Body of pancreas (tissue), 4 donors: ENCODE results near the gene BABAM2. TPM values are rescaled to one million over a fixed set of nuclear protein-coding genes. Genes with fewer than 3 reads are reported as not detected.

Experiments used
- ATAC-seq: fragments of 150-250 bp; one replicate; pipeline ENCODE4 v1.9.1; 2016
- DNase-seq, 4 donors: peaks; one replicate each; pipeline ENCODE4 v3.0.0-alpha.2; 2019
- H3K27ac ChIP-seq, 4 donors: fragments of 200-600 bp; sonication (generic); 1 replicate in 3 of 4; 2 replicates in 1 of 4; pipeline versions ENCODE4 v1.5.1 to v1.6.1; 2016 to 2019; ENCODE audit warnings: mild to moderate bottlenecking in 1 of 4, mixed read lengths in 1 of 4, moderate library complexity in 1 of 4
- H3K27me3 ChIP-seq, 2 donors: fragments of 200-600 bp; sonication (generic); one replicate each; pipeline ENCODE4 v1.6.0; 2016; ENCODE audit warnings: mild to moderate bottlenecking in 1 of 2
- H3K36me3 ChIP-seq, 2 donors: fragments of 200-600 bp; sonication (generic); replicated peaks in 1 of 2; 2 replicates each; pipeline ENCODE4 v1.5.1; 2016; ENCODE audit warnings: low read depth in 2 of 2; ENCODE audit not compliant: insufficient read depth in 1 of 2
- H3K4me1 ChIP-seq: fragments of 200-600 bp; sonication (generic); one replicate; pipeline ENCODE4 v1.6.0; 2016
- H3K4me3 ChIP-seq, 2 donors: fragments of 200-600 bp; sonication (generic); 1 replicate in 1 of 2; 2 replicates in 1 of 2; pipeline ENCODE4 v1.5.1; 2016 to 2019
- H3K9me3 ChIP-seq, 3 donors: fragments of 200-600 bp; sonication (generic); 1 replicate in 2 of 3; 2 replicates in 1 of 3; pipeline ENCODE4 v1.5.1; 2016
- CTCF ChIP-seq, 7 experiments: fragments of 450-650 bp in 4 of 7; fragments of 200-600 bp in 3 of 7; sonication (generic) in 3 of 7; IDR thresholded peaks; one replicate each; pipeline ENCODE4 v1.5.1; 2016 to 2019; ENCODE audit warnings: antibody characterized with exemption in 7 of 7
- POLR2A ChIP-seq, 3 donors: fragments of 450-650 bp; IDR thresholded peaks; one replicate each; pipeline ENCODE4 v1.6.1; 2016; ENCODE audit warnings: antibody characterized with exemption in 3 of 3, mild to moderate bottlenecking in 2 of 3
- WGBS, 2 donors: methylation state at CpG; one replicate each; pipeline ENCODE4 v1.1.5; 2017; 5-methylcytosine and 5-hydroxymethylcytosine counted together
- intact Hi-C: fragments of 100-400 bp; cut with DNase I; formaldehyde crosslinking; loops from one replicate; pipeline ENCODE4 v1.15.1; 2023
- total RNA-seq, 2 donors: library from RNA; depleted of rRNA; stranded (reverse); fragments of >200 nt; gene quantifications; one replicate each; pipeline ENCODE4 v1.1.0, GENCODE V29; 2016

BABAM2 gene
- total RNA-seq, 2 donors from 2014 or later, result 20.5 to 22.4 TPM

- DNase-seq (no peak), ATAC-seq (no peak)
- Histone ChIP-seq H3K27ac (no peak overlapping the region), H3K27me3 (no peaks in the 10 kb centered on the region), H3K4me3 (no peak overlapping the region), H3K9me3 (no peaks in the 10 kb centered on the region), H3K4me1 (no peaks in the 10 kb centered on the region), H3K36me3 (no peaks in the 10 kb centered on the region)
- TF ChIP-seq CTCF (IDR thresholded peaks at IDR 0.05), result no peak
- no peak for TF ChIP-seq POLR2A (IDR thresholded peaks at IDR 0.05)
- 92 to 93% methylated on average over 3 of the region's 3 CpGs for WGBS, 2 donors
- intact Hi-C loops, result no loop called here
Measured at GRCh38 chr2:28181801-28182200, 291.3 kb downstream of the BABAM2 start.

DNA sequence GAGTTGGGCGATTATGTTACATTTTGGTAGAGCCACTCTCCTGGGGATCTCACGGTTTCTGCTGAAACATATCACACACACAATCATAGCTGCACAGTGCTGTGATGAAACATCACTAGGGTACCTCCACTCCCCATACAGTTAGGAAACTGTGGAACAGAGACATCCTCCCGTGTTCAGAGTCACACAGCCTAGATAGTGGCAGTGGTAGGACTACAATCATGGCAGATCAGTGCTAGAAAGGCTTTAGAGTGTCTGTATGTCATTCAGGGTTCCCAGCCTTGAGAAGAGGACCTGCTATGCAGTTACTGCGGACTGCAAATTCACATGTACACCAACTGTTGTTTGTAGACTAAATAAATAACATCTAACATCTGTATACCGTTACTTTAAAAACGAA is 291.8 kb downstream of the BABAM2 start:
- ATAC-seq (no peak), DNase-seq (no peak)
- TF ChIP-seq POLR2A (IDR thresholded peaks at IDR 0.05) (no peak), CTCF (IDR thresholded peaks at IDR 0.05) (no peak)
- Histone ChIP-seq H3K4me3 (no peak overlapping the region), H3K27me3 (no peaks in the 10 kb centered on the region), H3K27ac (no peak overlapping the region), H3K4me1 (no peaks in the 10 kb centered on the region), H3K9me3 (no peaks in the 10 kb centered on the region), H3K36me3 (no peaks in the 10 kb centered on the region)
- WGBS, 2 donors, result 66 to 80% methylated on average over 6 of the region's 6 CpGs
- intact Hi-C loops, result no loop called here

DNA sequence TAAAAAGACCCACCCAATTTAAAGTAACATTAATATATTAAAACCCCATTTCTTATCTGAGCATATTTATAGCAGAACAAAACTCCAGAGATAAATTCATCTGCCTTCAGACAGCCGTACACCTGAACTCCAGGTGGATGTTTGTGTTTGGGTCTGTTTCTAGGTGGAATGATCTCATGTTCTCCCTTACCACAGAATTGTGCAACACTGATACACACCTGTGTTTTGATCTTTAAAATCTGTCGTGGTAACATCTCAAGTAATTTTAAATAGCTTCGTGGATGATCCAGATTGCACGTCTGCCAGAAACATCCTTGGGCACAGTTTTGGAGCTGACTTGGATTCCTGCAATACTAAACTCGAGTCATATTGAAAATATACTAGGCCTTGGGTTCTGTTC is 294.6 kb downstream of the BABAM2 start:
- WGBS, 2 donors, result 59 to 68% methylated on average over 5 of the region's 5 CpGs
- H3K4me1 ChIP-seq, result no peaks in the 10 kb centered on the region
- no peaks in the 10 kb centered on the region for H3K36me3 ChIP-seq
- TF ChIP-seq POLR2A (IDR thresholded peaks at IDR 0.05), result no peak
- no peak for TF ChIP-seq CTCF (IDR thresholded peaks at IDR 0.05)
- H3K4me3 ChIP-seq, result no peak overlapping the region
- no peak overlapping the region for H3K27ac ChIP-seq
- no peaks in the 10 kb centered on the region for H3K9me3 ChIP-seq
- no peaks in the 10 kb centered on the region for H3K27me3 ChIP-seq
- DNase-seq (no peak), ATAC-seq (no peak)
- intact Hi-C loops, result no loop called here

GRCh38 chr2:28185891-28186290 is 295.4 kb downstream of the BABAM2 start:
- ATAC-seq (no peak), DNase-seq (no peak)
- no peak overlapping the region for H3K4me3 ChIP-seq
- H3K9me3 ChIP-seq, result no peaks in the 10 kb centered on the region
- H3K27me3 ChIP-seq, result no peaks in the 10 kb centered on the region
- TF ChIP-seq CTCF (IDR thresholded peaks at IDR 0.05), result no peak
- TF ChIP-seq POLR2A (IDR thresholded peaks at IDR 0.05), result no peak
- 94 to 98% methylated on average over 2 of the region's 2 CpGs for WGBS, 2 donors
- H3K27ac ChIP-seq, result no peak overlapping the region
- no peaks in the 10 kb centered on the region for H3K4me1 ChIP-seq
- intact Hi-C loops, result no loop called here
- H3K36me3 ChIP-seq, result no peaks in the 10 kb centered on the region

- Histone ChIP-seq H3K36me3 (no peaks in the 10 kb centered on the region), H3K4me1 (no peaks in the 10 kb centered on the region), H3K4me3 (no peak overlapping the region), H3K27ac (no peak overlapping the region), H3K27me3 (no peaks in the 10 kb centered on the region), H3K9me3 (no peaks in the 10 kb centered on the region)
- intact Hi-C loops, result no loop called here
- ATAC-seq (no peak), DNase-seq (no peak)
- TF ChIP-seq CTCF (IDR thresholded peaks at IDR 0.05), result no peak
- TF ChIP-seq POLR2A (IDR thresholded peaks at IDR 0.05), result no peak
Measured at GRCh38 chr2:28187186-28187585, 296.7 kb downstream of the BABAM2 start.
